Subcutaneous abdominal adipose tissue (tissue), 5 donors: ENCODE data around the gene TRAK1.

Experiments used
- H3K27ac ChIP-seq: one replicate; pipeline ENCODE4 v1.7.0; 2013; ENCODE audit warnings: low read depth, mild to moderate bottlenecking, inconsistent platforms, low read length, moderate library complexity
- H3K27me3 ChIP-seq, 5 donors: one replicate each; pipeline ENCODE4 v1.7.0; 2013; ENCODE audit warnings: low read length in 5 of 5, inconsistent platforms in 1 of 5; ENCODE audit not compliant: control insufficient read depth in 5 of 5, insufficient read depth in 4 of 5
- H3K36me3 ChIP-seq, 5 donors: one replicate each; pipeline ENCODE4 v1.7.0; 2013; ENCODE audit warnings: low read length in 5 of 5; ENCODE audit not compliant: control insufficient read depth in 5 of 5, insufficient read depth in 5 of 5
- H3K4me1 ChIP-seq, 5 donors: one replicate each; pipeline ENCODE4 v1.7.0; 2013; ENCODE audit warnings: low read length in 5 of 5, mild to moderate bottlenecking in 3 of 5, moderate library complexity in 1 of 5; ENCODE audit not compliant: control insufficient read depth in 5 of 5, insufficient read depth in 5 of 5
- H3K4me3 ChIP-seq, 5 donors: one replicate each; pipeline ENCODE4 v1.7.0; 2013; ENCODE audit warnings: low read length in 5 of 5, low read depth in 1 of 5
- H3K9ac ChIP-seq, 5 donors: one replicate each; pipeline ENCODE4 v1.7.0; 2013; ENCODE audit warnings: low read length in 5 of 5, mild to moderate bottlenecking in 4 of 5, moderate library complexity in 3 of 5
- H3K9me3 ChIP-seq, 5 donors: one replicate each; pipeline ENCODE4 v1.7.0; 2013; ENCODE audit warnings: low read length in 5 of 5; ENCODE audit not compliant: control insufficient read depth in 5 of 5
- donor health status: healthy.
- donor health status: healthy.
- donor health status: healthy.
- donor health status: healthy.
- donor health status: healthy.

The TRAK1 gene

GRCh38 chr3:42149532-42149931 is 58.4 kb downstream of the TRAK1 start:
- Histone ChIP-seq H3K4me3 (no peak overlapping the region), H3K9me3 (no peaks in the 10 kb centered on the region), H3K27ac (no peak overlapping the region), H3K36me3 (no peaks in the 10 kb centered on the region), H3K9ac (no peak overlapping the region), H3K27me3 (no peaks in the 10 kb centered on the region), H3K4me1 (peaks cover 0 to 24% (median 13%) of the 10 kb centered on the region in 5 donors)

- H3K9me3 ChIP-seq: no peaks in the 10 kb centered on the region
- no peak overlapping the region for H3K27ac ChIP-seq
- H3K36me3 ChIP-seq: no peaks in the 10 kb centered on the region
- H3K4me3 ChIP-seq: no peak overlapping the region
- H3K27me3 ChIP-seq: no peaks in the 10 kb centered on the region
- H3K9ac ChIP-seq: no peak overlapping the region
- peaks cover 0 to 24% (median 13%) of the 10 kb centered on the region in 5 donors for H3K4me1 ChIP-seq
These were observed 58.8 kb downstream of the TRAK1 start for GRCh38 chr3:42149975-42150374.

DNA sequence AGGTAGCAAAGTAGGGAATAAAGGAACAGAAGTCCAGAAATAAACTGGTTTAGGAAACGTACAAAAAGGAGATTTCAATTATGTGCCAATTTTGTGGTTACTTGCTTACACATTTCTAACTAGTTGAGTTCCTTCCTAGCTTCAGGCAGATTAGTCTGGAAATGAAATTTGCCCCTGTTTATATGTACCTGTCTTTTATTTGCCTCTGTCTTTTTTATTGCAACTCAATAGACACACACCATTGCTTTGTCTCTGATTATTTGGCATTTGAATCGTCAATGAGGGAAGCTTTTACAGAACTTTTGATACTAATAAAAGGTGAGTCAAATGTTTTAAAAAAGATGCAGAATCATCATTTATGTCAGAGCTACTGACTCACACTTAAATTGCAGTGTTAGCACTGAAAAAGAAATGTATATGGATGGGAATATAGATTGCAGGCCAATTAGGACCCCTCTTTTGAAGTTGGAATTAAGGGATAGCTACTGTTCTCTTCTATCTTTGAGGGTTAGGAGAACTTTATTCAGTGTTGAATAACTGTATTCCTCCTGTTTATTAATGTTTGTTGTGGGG is 60.5 kb downstream of the TRAK1 start:
- Histone ChIP-seq H3K27me3 (no peaks in the 10 kb centered on the region), H3K9ac (no peak overlapping the region), H3K9me3 (no peaks in the 10 kb centered on the region), H3K4me1 (peaks cover 0 to 24% (median 13%) of the 10 kb centered on the region in 5 donors), H3K36me3 (no peaks in the 10 kb centered on the region), H3K4me3 (no peak overlapping the region), H3K27ac (no peak overlapping the region)

DNA sequence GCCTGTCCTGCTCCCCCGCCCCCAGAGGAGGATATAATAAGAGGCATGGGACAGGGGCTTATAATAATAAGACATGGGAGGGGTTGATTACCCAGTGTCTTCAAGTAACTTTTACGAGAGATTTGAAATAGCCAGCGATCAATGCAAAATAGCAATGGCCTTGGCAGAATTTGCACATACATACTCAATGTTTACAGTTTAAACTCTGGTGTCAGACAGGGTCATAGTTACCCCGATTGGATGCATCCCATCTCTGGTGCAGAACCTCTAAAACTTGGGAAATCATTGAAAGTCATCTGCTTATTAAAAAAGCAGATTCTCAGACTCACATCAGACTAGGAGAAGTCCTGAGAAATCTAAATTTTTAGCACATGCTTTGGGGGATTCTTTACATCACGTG is 61.0 kb downstream of the TRAK1 start:
- Histone ChIP-seq H3K9ac (no peak overlapping the region), H3K4me1 (peaks cover 0 to 23% (median 13%) of the 10 kb centered on the region in 5 donors)

GRCh38 chr3:42153039-42153438 is 61.9 kb downstream of the TRAK1 start:
- H3K27me3 ChIP-seq: no peaks in the 10 kb centered on the region
- peaks cover 0 to 19% (median 18%) of the 10 kb centered on the region in 5 donors for H3K4me1 ChIP-seq
- no peaks in the 10 kb centered on the region for H3K36me3 ChIP-seq
- H3K27ac ChIP-seq: no peak overlapping the region
- no peak overlapping the region for H3K4me3 ChIP-seq
- H3K9ac ChIP-seq: no peak overlapping the region
- no peaks in the 10 kb centered on the region for H3K9me3 ChIP-seq

More for the DNA sequence above, 61.0 kb downstream of the TRAK1 start:
- no peak overlapping the region for H3K4me3 ChIP-seq
- no peaks in the 10 kb centered on the region for H3K36me3 ChIP-seq
- no peaks in the 10 kb centered on the region for H3K27me3 ChIP-seq
- no peak overlapping the region for H3K27ac ChIP-seq
- H3K9me3 ChIP-seq: no peaks in the 10 kb centered on the region

DNA sequence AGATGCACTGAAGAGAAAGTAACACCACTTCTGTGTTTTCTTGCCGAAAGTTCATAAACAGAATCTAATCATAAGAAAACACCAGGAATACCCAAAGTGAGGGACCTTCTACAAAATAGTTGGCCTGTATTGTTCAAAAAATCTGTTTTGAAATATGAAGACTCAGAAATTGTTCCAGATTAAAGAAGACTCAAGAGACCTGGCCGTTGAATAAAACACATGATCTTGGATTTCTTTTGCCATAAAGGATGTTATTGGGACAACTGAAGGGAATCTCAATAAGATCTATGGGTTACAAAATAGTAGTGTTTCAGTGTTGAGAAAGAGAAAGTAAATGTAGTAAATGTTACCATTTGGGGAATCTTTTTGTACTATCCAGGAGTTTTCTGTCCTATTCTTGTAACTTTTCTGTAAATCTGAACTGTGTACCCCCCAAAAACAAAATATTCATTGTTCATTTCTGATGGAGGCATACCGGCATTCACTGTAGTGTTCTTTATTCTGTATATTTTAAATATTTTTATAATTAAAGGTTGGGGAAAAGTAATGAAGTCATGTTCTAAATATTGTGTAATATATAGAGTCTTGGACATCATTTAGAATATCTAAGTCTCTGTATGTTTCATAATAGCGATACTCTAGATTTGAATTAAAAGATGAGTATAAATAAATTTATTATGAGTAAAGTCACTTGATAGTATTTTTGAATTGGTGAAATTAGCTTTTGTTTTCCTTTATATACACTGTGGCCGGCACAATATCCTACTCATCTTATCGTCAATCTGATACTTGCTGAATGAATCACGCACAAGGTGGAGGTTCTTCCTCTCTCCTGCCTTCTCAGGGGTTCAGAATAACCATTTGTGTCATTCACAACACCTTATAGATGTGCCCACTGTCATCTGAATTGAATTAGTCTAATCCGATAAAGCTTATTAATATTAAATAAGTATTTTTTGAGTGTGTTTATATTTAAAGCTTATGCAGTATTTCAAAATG is 66.7 kb downstream of the TRAK1 start:
- H3K27me3 ChIP-seq: no peaks in the 10 kb centered on the region
- no peak overlapping the region for H3K9ac ChIP-seq
- no peaks in the 10 kb centered on the region for H3K9me3 ChIP-seq
- no peaks in the 10 kb centered on the region for H3K36me3 ChIP-seq
- H3K4me3 ChIP-seq: no peak overlapping the region
- H3K4me1 ChIP-seq: peaks cover 4 to 37% (median 35%) of the 10 kb centered on the region in 5 donors
- H3K27ac ChIP-seq: no peak overlapping the region

DNA sequence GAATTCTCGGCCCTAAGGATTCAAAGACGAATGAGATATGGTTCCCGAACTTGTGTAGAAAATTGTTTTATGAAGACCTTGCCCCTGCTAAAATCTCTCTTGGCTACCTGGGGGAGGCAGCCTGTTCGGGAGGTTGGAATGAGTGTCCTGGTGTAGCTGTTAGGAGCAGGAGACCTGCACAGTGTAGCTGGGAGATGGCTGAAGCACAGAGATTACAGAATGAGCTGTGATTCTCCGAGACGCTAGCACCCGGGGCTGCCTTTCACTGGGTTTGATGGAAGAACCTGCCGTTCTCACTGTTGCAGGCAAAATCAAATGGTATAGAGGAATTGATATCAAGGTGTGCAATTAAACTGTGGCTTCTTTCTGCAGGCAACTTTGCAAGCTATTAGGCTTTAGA is 68.0 kb downstream of the TRAK1 start:
- Histone ChIP-seq H3K9ac (no peak overlapping the region), H3K27me3 (no peaks in the 10 kb centered on the region), H3K4me1 (peaks cover 6 to 47% (median 42%) of the 10 kb centered on the region in 5 donors), H3K36me3 (no peaks in the 10 kb centered on the region), H3K27ac (no peak overlapping the region), H3K4me3 (no peak overlapping the region), H3K9me3 (no peaks in the 10 kb centered on the region)

GRCh38 chr3:42159706-42160472 is 68.7 kb downstream of the TRAK1 start:
- H3K4me1 ChIP-seq: peaks cover 12 to 55% (median 49%) of the 10 kb centered on the region in 5 donors

DNA sequence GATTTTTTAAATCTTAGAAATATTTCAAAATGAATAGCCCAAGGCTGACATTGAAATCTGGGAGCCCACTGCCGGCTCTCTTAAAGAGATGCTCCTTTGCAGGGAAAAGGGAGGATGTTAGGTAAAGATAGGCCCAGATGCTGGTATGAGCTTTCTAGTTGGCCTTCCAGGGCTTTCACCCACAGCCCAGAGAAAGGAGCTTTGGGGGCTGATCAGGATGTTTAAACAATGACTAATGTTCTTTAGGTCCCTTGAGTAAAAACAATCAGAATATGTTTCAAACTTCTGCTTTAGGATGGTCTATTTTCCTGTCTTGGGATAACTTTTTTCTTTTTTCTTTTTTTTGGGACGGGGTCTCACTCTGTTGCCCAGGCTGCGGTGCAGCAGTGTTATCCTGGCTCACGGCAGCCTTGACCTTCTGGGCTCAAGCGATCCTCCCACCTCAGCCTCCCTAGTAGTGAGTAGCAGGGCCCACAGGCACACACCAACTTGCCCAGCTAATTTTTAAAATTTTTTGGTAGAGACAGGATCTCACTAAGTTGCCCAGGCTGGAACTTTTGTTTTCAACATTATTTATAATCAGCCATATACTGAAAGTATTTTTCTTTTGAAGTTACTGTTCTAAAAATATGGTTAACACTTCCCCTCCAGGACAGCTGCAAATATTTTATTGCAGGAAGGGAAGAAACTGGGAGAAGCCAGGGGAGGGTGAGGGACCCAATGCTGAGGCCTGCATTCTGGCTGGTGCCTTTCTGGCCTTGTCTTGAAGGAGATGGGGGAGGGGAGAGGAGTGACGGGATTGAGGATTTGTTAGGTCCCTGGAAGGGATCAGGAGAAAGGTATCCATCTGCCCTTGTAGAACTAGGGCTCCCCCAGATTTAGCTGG is 70.1 kb downstream of the TRAK1 start:
- no peaks in the 10 kb centered on the region for H3K27me3 ChIP-seq
- no peak overlapping the region for H3K9ac ChIP-seq
- peaks cover 14 to 65% (median 58%) of the 10 kb centered on the region in 5 donors for H3K4me1 ChIP-seq
- no peak overlapping the region for H3K27ac ChIP-seq
- peak overlapping the region in 1 of 5 donors; percentile 9 for H3K4me3 ChIP-seq
- H3K9me3 ChIP-seq: no peaks in the 10 kb centered on the region
- no peaks in the 10 kb centered on the region for H3K36me3 ChIP-seq

More at GRCh38 chr3:42159706-42160472, 68.7 kb downstream of the TRAK1 start:
- H3K9ac ChIP-seq: peak overlapping the region in 1 of 5 donors; percentile 65
- H3K36me3 ChIP-seq: no peaks in the 10 kb centered on the region
- peak overlapping the region in 2 of 5 donors; percentile 37 to 38 for H3K4me3 ChIP-seq
- H3K9me3 ChIP-seq: no peaks in the 10 kb centered on the region
- no peak overlapping the region for H3K27ac ChIP-seq
- no peaks in the 10 kb centered on the region for H3K27me3 ChIP-seq
